GM12872 (cell line): ENCODE measurements around the gene RBM5.

Experiments used
- TF ChIP-seq, protein P1 (sequence below): IDR thresholded peaks from 3 replicates; pipeline ENCODE4 v1.5.1; 2011; ENCODE audit warnings: low read depth, mild to moderate bottlenecking, low read length, moderate library complexity; ENCODE audit not compliant: insufficient read depth

The RBM5 gene

DNA sequence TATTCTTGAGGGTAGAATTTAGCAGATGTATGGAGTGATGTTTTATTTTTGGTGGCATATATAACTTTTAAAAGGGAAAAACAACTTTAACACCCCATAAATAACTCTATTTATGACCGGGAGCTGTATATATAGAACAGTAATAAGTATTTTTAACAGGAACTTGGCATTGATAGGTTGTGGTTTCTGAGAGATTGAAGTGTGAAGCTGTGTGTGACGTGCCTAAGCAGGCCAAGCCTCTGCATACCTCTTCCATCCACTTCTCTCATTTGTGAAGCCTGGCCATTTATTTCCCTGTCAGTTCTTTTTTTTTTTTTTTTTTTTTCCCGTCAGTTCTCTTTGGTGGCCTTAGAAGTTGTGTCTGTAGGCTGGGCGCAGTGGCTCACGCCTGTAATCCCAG is 23.0 kb downstream of the RBM5 start:
- TF ChIP-seq, protein P1, sequence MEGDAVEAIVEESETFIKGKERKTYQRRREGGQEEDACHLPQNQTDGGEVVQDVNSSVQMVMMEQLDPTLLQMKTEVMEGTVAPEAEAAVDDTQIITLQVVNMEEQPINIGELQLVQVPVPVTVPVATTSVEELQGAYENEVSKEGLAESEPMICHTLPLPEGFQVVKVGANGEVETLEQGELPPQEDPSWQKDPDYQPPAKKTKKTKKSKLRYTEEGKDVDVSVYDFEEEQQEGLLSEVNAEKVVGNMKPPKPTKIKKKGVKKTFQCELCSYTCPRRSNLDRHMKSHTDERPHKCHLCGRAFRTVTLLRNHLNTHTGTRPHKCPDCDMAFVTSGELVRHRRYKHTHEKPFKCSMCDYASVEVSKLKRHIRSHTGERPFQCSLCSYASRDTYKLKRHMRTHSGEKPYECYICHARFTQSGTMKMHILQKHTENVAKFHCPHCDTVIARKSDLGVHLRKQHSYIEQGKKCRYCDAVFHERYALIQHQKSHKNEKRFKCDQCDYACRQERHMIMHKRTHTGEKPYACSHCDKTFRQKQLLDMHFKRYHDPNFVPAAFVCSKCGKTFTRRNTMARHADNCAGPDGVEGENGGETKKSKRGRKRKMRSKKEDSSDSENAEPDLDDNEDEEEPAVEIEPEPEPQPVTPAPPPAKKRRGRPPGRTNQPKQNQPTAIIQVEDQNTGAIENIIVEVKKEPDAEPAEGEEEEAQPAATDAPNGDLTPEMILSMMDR: no peak

GRCh38 chr3:50112462-50112861 is 23.7 kb downstream of the RBM5 start:
- TF ChIP-seq, protein P1: no peak

GRCh38 chr3:50117120-50117519 is 28.4 kb downstream of the RBM5 start:
- TF ChIP-seq, protein P1: no peak

DNA sequence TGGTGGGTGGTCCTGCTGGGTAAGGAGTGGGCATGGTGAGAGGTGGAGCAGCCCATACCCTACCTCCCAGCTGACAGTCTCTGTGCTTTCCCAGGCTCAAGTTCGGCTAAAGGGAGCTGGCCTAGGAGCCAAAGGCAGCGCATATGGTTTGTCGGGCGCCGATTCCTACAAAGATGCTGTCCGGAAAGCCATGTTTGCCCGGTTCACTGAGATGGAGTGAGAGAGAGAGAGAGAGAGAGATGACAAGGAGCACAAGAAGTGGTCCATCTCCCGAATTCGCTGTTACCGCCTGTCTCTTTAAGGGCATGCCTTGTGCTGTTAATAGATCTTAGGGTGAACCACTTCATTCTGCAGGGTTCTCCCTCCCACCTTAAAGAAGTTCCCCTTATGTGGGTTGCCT is 29.5 kb downstream of the RBM5 start:
- TF ChIP-seq, protein P1: no peak

- TF ChIP-seq, protein P1: no peak
Measured at GRCh38 chr3:50119786-50120185, 31.1 kb downstream of the RBM5 start.

DNA sequence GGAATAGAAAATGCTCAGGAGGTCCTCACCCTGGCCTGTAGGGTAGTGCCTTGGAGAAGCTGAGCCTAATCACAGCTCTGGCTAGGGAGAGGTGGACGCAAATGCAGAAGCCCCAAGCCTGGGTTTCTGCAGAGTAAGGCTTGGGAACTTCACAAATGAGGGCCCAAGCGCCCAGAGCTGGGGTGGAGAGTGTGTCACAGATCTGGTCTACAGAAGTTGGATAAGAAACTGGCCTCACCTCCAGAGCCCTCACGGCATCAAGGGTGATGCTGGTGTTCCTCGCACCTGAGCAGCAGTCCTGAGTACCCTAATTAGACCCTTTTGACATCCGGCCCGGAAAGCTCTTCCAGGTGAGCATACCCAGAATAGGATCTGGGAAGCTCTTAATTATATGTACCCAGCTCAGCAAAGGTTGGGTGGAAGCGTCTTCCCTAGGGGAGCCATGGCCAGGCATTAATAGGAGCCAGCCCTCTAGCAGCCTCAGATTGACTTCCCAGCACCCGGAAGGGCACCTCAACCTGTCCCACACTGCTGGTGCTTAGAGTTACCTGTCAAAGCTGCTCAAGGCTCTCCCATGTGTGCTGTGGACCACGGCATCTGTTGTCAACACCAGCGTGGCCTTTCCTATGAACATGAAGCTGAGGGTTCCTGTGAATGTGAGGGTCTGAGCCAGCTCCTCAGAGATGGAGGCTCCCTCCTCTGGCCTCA is 31.8 kb downstream of the RBM5 start:
- TF ChIP-seq, protein P1: no peak

DNA sequence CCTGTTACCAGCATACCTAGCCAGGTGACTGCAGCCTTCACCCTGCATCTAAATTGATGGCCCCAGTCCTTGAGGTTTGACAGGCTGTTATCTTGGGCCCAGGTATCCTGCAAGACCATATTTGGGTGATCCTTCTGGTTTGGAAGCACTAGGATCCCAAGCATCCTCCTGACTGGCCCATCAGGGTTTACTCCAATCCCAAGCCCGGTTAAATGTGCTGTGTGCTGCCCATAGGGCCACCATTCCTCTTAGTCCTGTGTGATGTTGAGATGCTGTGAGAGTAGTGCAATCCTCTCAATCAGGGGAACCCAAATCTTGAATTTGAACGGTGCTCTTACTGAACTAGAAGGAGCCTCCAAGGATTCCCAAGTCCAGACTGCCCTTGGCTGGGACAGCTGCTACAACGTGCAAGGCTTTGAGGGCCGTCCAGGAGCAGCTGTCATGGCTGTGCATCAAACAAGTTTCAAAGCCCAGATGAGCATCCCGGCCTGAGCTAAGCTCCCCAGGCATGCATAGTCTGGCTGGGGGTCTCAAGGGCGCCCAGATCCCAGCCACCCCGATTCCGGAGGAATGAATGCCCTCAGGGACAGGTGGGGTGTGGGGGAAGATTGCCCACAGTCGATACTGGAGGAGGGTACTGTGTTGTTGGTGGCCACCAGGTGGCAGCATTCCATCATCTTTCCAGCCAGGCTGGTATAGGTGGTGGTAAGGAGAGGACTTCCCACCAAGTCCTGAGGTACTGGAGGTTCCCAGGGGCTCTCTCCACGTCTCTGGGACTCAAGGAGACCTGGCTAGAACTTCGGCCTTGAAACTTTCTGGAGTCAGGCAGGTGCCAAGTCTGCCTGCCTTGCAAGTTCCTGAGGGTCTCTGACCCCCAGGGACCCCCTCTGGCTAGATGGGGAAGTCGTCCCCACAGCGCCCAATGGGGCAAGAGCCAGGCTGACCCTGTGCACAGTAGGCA is 32.6 kb downstream of the RBM5 start:
- TF ChIP-seq, protein P1: peak; percentile 86
